ENCODE measurements around the gene HTRA1.

- TF ChIP-seq CTCF (conservative IDR thresholded peaks at IDR 0.05; ENCODE audit: low read depth, low read length) (no peak), EZH2 (IDR thresholded peaks at IDR 0.05; ENCODE audit: low read length, unreplicated experiment) (no peak), EZH2phosphoT487 (IDR thresholded peaks at IDR 0.05; ENCODE audit: borderline replicate concordance, low read length) (no peak)
Observed at GRCh38 chr10:122537545-122537944, 76.2 kb downstream of the HTRA1 start.
